ENCODE results near the gene TMEM215. TPM values are rescaled to one million over a fixed set of nuclear protein-coding genes. Genes with fewer than 3 reads are reported as not detected.

Gene TMEM215
- total RNA-seq, 1 experiment from 2014 or later: 0.28 TPM

- Histone ChIP-seq H3K56ac (ENCODE audit: insufficient read length, low read depth, low read length) (no peak overlapping the region), H3K9ac (ENCODE audit: extremely low read depth, insufficient read length, low read length) (no peak overlapping the region), H3K27me3 (ENCODE audit: insufficient read depth, low read length) (no peaks in the 10 kb centered on the region), H3K4me2 (ENCODE audit: insufficient read depth, insufficient read length, low read length) (no peak overlapping the region), H2BK15ac (ENCODE audit: low read depth, low read length) (no peak overlapping the region), H3K23ac (ENCODE audit: insufficient read length, low read depth, low read length) (no peak overlapping the region), H3K4ac (ENCODE audit: low read depth, low read length) (no peak overlapping the region), H4K8ac (replicated peaks; ENCODE audit: insufficient read length, low read depth, low read length) (no peak overlapping the region), H3K27ac (ENCODE audit: insufficient read length, low read depth, low read length) (no peak overlapping the region), H3K4me1 (ENCODE audit: insufficient read depth, low read length) (no peaks in the 10 kb centered on the region; the same call in 1 of the 2 replicates), H3K14ac (ENCODE audit: insufficient read depth, low read length) (no peak overlapping the region), H4K91ac (ENCODE audit: insufficient read length, low read depth, low read length) (no peak overlapping the region), H3K18ac (ENCODE audit: insufficient read length, low read depth, low read length) (no peak overlapping the region), H2BK5ac (ENCODE audit: insufficient read length, low read length) (no peak overlapping the region), H4K20me1 (ENCODE audit: control insufficient read depth, insufficient read depth, insufficient read length) (no peaks in the 10 kb centered on the region), H3K79me2 (ENCODE audit: insufficient read depth, low read length) (no peaks in the 10 kb centered on the region), H4K5ac (ENCODE audit: insufficient read length, low read depth, low read length) (no peak overlapping the region), H2BK20ac (ENCODE audit: low read depth, low read length, poor library complexity, severe bottlenecking) (no peak overlapping the region), H2AK5ac (ENCODE audit: insufficient read length, low read length) (no peak overlapping the region), H3T11ph (ENCODE audit: low read length) (no peak overlapping the region), H2BK12ac (ENCODE audit: insufficient read length, low read depth, low read length) (no peak overlapping the region), H2BK120ac (ENCODE audit: low read depth, low read length, poor library complexity, severe bottlenecking) (no peak overlapping the region), H3K79me1 (ENCODE audit: insufficient read depth, low read depth, low read length, poor library complexity, severe bottlenecking) (no peaks in the 10 kb centered on the region), H2AFZ (ENCODE audit: low read length) (no peak overlapping the region), H3K23me2 (ENCODE audit: insufficient read length, low read depth, low read length, poor library complexity, severe bottlenecking) (no peaks in the 10 kb centered on the region), H3K9me3 (ENCODE audit: control insufficient read depth, low read depth, low read length) (no peaks in the 10 kb centered on the region)
- Mint-ChIP-seq H3K27ac (no peak overlapping the region), H3K4me1 (peaks cover 21 to 36% of the 10 kb centered on the region in 2 experiments), H3K27me3 (ENCODE audit: low read depth) (peaks cover 2% of the 10 kb centered on the region), H3K36me3 (ENCODE audit: insufficient read depth in 1 of 3, low read depth in 3 of 3) (peaks cover 0 to 3% (median 0%) of the 10 kb centered on the region in 3 experiments; a peak in 1 of 7 replicates), H3K9me3 (peaks cover 3 to 10% of the 10 kb centered on the region in 2 experiments; a peak in 4 of 5 replicates), H3K4me3 (no peak overlapping the region)
- DNase-seq: no peak
- no CpG with 5 or more reads among the region's 2 CpGs for WGBS (ENCODE audit: extremely low coverage, insufficient read length, low lambda C conversion rate)
- TF ChIP-seq CTCF (conservative IDR thresholded peaks at IDR 0.05): no peak
Observed at GRCh38 chr9:32825203-32825602, 41.9 kb downstream of the TMEM215 start.
